A673 (cell line): ENCODE results near the gene FAM169A. TPM values are rescaled to one million over a fixed set of nuclear protein-coding genes. Genes with fewer than 3 reads are reported as not detected.

Experiments used
- BruUV-seq: library from RNA; stranded (reverse); fragments of 400-500 nt; replicated peaks from 2 replicates; lab custom pipeline; 2021; lab: Mats Ljungman, UMichigan
- CTCF ChIA-PET: fragments of 300-600 bp; sonication (Branson Sonifier 250); formaldehyde crosslinking; loops from one replicate; lab custom pipeline; 2022; ENCODE audit warnings: antibody characterized with exemption; lab: Charles Lee
- POLR2A ChIA-PET: fragments of 300-600 bp; sonication (Branson Sonifier 250); formaldehyde crosslinking; loops from one replicate; lab custom pipeline; 2022; ENCODE audit warnings: antibody characterized with exemption; ENCODE audit not compliant: low non-redundant PET; lab: Charles Lee
- DNase-seq: peaks from one replicate; pipeline ENCODE4 v3.0.0-alpha.2; 2015; ENCODE audit warnings: low spot score
- H3K27ac ChIP-seq: fragments of 200-600 bp; sonication (generic); 2 replicates; pipeline ENCODE4 v1.5.1; 2016; ENCODE audit warnings: mixed run types, low read depth, mild to moderate bottlenecking, mixed read lengths, antibody characterized with exemption, low read length; ENCODE audit not compliant: poor library complexity, severe bottlenecking
- H3K27me3 ChIP-seq: fragments of 200-600 bp; sonication (generic); replicated peaks from 2 replicates; pipeline ENCODE4 v1.6.1; 2017; ENCODE audit warnings: mixed run types, low read depth, mild to moderate bottlenecking, mixed read lengths, antibody characterized with exemption, low read length; ENCODE audit not compliant: insufficient read depth, poor library complexity
- H3K36me3 ChIP-seq: fragments of 200-600 bp; sonication (generic); 2 replicates; pipeline ENCODE4 v1.6.1; 2016; ENCODE audit warnings: mixed run types, mild to moderate bottlenecking, mixed read lengths, antibody characterized with exemption, low read length; ENCODE audit not compliant: insufficient read depth, poor library complexity, severe bottlenecking
- H3K4me1 ChIP-seq: fragments of 200-600 bp; sonication (generic); 2 replicates; pipeline ENCODE4 v1.6.1; 2017; ENCODE audit warnings: mixed run types, mild to moderate bottlenecking, mixed read lengths, antibody characterized with exemption, low read length; ENCODE audit not compliant: insufficient read depth, poor library complexity, severe bottlenecking
- H3K4me3 ChIP-seq: fragments of 200-600 bp; sonication (generic); 2 replicates; pipeline ENCODE4 v1.5.1; 2016; ENCODE audit warnings: low read depth, mixed run types, mild to moderate bottlenecking, mixed read lengths, low read length; ENCODE audit not compliant: poor library complexity, severe bottlenecking
- H3K9me3 ChIP-seq: fragments of 200-600 bp; sonication (generic); 2 replicates; pipeline ENCODE4 v1.6.1; 2016; ENCODE audit warnings: mixed run types, low read depth, mild to moderate bottlenecking, mixed read lengths, antibody characterized with exemption, low read length; ENCODE audit not compliant: poor library complexity, severe bottlenecking
- CTCF ChIP-seq: fragments of 300-800, 200-600 bp; sonication (generic); conservative IDR thresholded peaks from 2 replicates; pipeline ENCODE4 v1.5.1; 2017; ENCODE audit warnings: low read depth, mild to moderate bottlenecking, antibody characterized with exemption, low read length, moderate library complexity, mixed read lengths
- EZH2 ChIP-seq: fragments of 200-600 bp; sonication (generic); IDR thresholded peaks from 2 replicates; pipeline ENCODE4 v1.6.1; 2017; ENCODE audit warnings: borderline replicate concordance, low read depth, mild to moderate bottlenecking, mixed read lengths, antibody characterized with exemption, low read length; ENCODE audit not compliant: poor library complexity, severe bottlenecking
- intact Hi-C: fragments of 100-400 bp; cut with micrococcal nuclease; formaldehyde crosslinking; loops from one replicate; pipeline ENCODE4 v1.10.0; 2022; ENCODE audit not compliant: unreplicated experiment
- total RNA-seq: library from RNA; stranded (reverse); gene quantifications from 2 replicates; pipeline ENCODE4 v1.2.3, GENCODE V29; 2021

Gene FAM169A
- total RNA-seq, 1 experiment from 2014 or later: 10.5 TPM

DNA sequence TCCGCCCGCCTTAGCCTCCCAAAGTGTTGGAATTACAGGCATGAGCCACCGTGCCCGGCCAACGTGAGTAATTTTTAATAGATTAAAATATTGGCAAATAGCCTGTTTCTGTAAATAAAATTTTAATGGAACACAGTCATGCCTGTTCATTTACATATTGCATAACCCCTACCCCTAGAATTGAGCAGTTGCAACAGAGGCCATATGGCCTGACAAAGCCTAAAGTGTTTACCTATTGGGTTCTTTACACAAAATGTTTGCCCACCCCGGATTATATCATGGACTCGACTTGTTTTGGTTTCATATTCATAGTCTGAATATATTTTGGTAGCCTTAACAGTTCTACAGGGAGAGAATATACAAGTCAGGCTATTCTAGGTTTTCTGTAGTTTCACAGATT, 93.8 kb downstream of the FAM169A start:
- Histone ChIP-seq H3K27ac (no peak overlapping the region), H3K9me3 (no peaks in the 10 kb centered on the region), H3K36me3 (peaks cover 80% of the 10 kb centered on the region), H3K4me3 (no peak overlapping the region), H3K4me1 (peaks cover 9% of the 10 kb centered on the region), H3K27me3 (no peaks in the 10 kb centered on the region)
- ChIA-PET CTCF (no interaction called here), POLR2A (no interaction called here)
- intact Hi-C loops: no loop called here
- TF ChIP-seq CTCF (no peak), EZH2 (no peak)
- no peak for DNase-seq
- BruUV-seq: no TSS peak

- no peaks in the 10 kb centered on the region for H3K27me3 ChIP-seq
- POLR2A ChIA-PET: no interaction called here
- peaks cover 53% of the 10 kb centered on the region for H3K36me3 ChIP-seq
- peak overlapping the region; percentile 77 for H3K27ac ChIP-seq
- BruUV-seq: TSS peak; percentile 81
- CTCF ChIA-PET: no interaction called here
- intact Hi-C loops: loop anchor here (5.0 kb wide), 1 partner anchor 150 kb away; no protein-coding TSS in a partner anchor
- peak; percentile 57 for DNase-seq
- peak overlapping the region; percentile 94 for H3K4me3 ChIP-seq
- H3K4me1 ChIP-seq: peaks cover 22% of the 10 kb centered on the region
- TF ChIP-seq CTCF: no peak
- no peak for TF ChIP-seq EZH2
- no peaks in the 10 kb centered on the region for H3K9me3 ChIP-seq
Observed at GRCh38 chr5:74767579-74767913, 98.6 kb downstream of the FAM169A start.

- H3K4me1 ChIP-seq: peaks cover 22% of the 10 kb centered on the region
- TF ChIP-seq EZH2 (no peak), CTCF (no peak)
- ChIA-PET CTCF (no interaction called here), POLR2A (interaction anchor here (0.6 kb wide), 1 partner anchor 72 kb away, joined by 3 read pairs; no protein-coding TSS in a partner anchor)
- DNase-seq: peak; percentile 96
- H3K27me3 ChIP-seq: no peaks in the 10 kb centered on the region
- peak within 1 kb of the TSS; percentile 94 for H3K4me3 ChIP-seq
- no TSS peak for BruUV-seq
- H3K27ac ChIP-seq: peak within 1 kb of the TSS; percentile 77
- no peaks in the 10 kb centered on the region for H3K9me3 ChIP-seq
- intact Hi-C loops: loop anchor here (5.0 kb wide), 1 partner anchor 150 kb away; no protein-coding TSS in a partner anchor
- peaks cover 48% of the 10 kb centered on the region for H3K36me3 ChIP-seq
Observed at GRCh38 chr5:74766849-74767578, 99.2 kb downstream of the FAM169A start, which contains the start of the genes GFM2 and NSA2. Gene GFM2 (minus strand): TSS chr5:74767117. CDS start chr5:74763742, 3,375 bp downstream. Gene NSA2 (plus strand): TSS chr5:74767249. CDS start chr5:74767361, 112 bp downstream.
